ENCODE results near the gene THEMIS.
A peak's percentile ranks its signal among the peaks of the same experiment; 100 is the strongest.

THEMIS gene

GRCh38 chr6:127859956-127860355 is 40.9 kb downstream of the THEMIS start:
- DNase-seq (ENCODE audit: extremely low read depth in 1 of 2, low read depth in 1 of 2) = no peak

- no peak for DNase-seq (ENCODE audit: extremely low read depth in 1 of 2, low read depth in 1 of 2)
Measured at GRCh38 chr6:127858727-127859391, 42.0 kb downstream of the THEMIS start.

GRCh38 chr6:127857051-127857637 is 43.7 kb downstream of the THEMIS start:
- DNase-seq (ENCODE audit: extremely low read depth in 1 of 2, low read depth in 1 of 2) = no peak

GRCh38 chr6:127855542-127856159 is 45.2 kb downstream of the THEMIS start:
- no peak for DNase-seq (ENCODE audit: extremely low read depth in 1 of 2, low read depth in 1 of 2)

GRCh38 chr6:127854009-127854408 is 46.8 kb downstream of the THEMIS start:
- no peak for DNase-seq (ENCODE audit: extremely low read depth in 1 of 2, low read depth in 1 of 2)

GRCh38 chr6:127851197-127851596 is 49.7 kb downstream of the THEMIS start:
- DNase-seq (ENCODE audit: extremely low read depth in 1 of 2, low read depth in 1 of 2) = no peak

GRCh38 chr6:127845242-127845641 is 55.6 kb downstream of the THEMIS start:
- DNase-seq (ENCODE audit: extremely low read depth in 1 of 2, low read depth in 1 of 2) = no peak

GRCh38 chr6:127844529-127844928 is 56.3 kb downstream of the THEMIS start:
- no peak for DNase-seq (ENCODE audit: extremely low read depth in 1 of 2, low read depth in 1 of 2)

- DNase-seq (ENCODE audit: extremely low read depth in 1 of 2, low read depth in 1 of 2) = no peak
Measured at GRCh38 chr6:127843582-127843981, 57.3 kb downstream of the THEMIS start.

- no peak for DNase-seq (ENCODE audit: extremely low read depth in 1 of 2, low read depth in 1 of 2)
Measured at GRCh38 chr6:127842562-127842961, 58.3 kb downstream of the THEMIS start.

- no peak for DNase-seq (ENCODE audit: extremely low read depth in 1 of 2, low read depth in 1 of 2)
Measured at GRCh38 chr6:127841811-127842210, 59.0 kb downstream of the THEMIS start.

GRCh38 chr6:127834136-127834535 is 66.7 kb downstream of the THEMIS start:
- DNase-seq (ENCODE audit: extremely low read depth in 1 of 2, low read depth in 1 of 2) = no peak

- no peak for DNase-seq (ENCODE audit: extremely low read depth in 1 of 2, low read depth in 1 of 2)
Measured at GRCh38 chr6:127833336-127833735, 67.5 kb downstream of the THEMIS start.

GRCh38 chr6:127832381-127832780 is 68.5 kb downstream of the THEMIS start:
- no peak for DNase-seq (ENCODE audit: extremely low read depth in 1 of 2, low read depth in 1 of 2)

- no peak for DNase-seq (ENCODE audit: extremely low read depth in 1 of 2, low read depth in 1 of 2)
Measured at GRCh38 chr6:127824061-127824460, 76.8 kb downstream of the THEMIS start.

GRCh38 chr6:127821431-127821830 is 79.4 kb downstream of the THEMIS start:
- no peak for DNase-seq (ENCODE audit: extremely low read depth in 1 of 2, low read depth in 1 of 2)

- no peak for DNase-seq (ENCODE audit: extremely low read depth in 1 of 2, low read depth in 1 of 2)
Measured at GRCh38 chr6:127818149-127818548, 82.7 kb downstream of the THEMIS start.

GRCh38 chr6:127816643-127817042 is 84.2 kb downstream of the THEMIS start:
- DNase-seq (ENCODE audit: extremely low read depth in 1 of 2, low read depth in 1 of 2) = no peak

- DNase-seq (ENCODE audit: extremely low read depth in 1 of 2, low read depth in 1 of 2) = no peak
Measured at GRCh38 chr6:127813699-127814027, 87.2 kb downstream of the THEMIS start.

- DNase-seq (ENCODE audit: extremely low read depth in 1 of 2, low read depth in 1 of 2) = peak in 1 of 2 donors; percentile 42
Measured at GRCh38 chr6:127812985-127813698, 87.7 kb downstream of the THEMIS start.

GRCh38 chr6:127811900-127812570 is 88.8 kb downstream of the THEMIS start:
- DNase-seq (ENCODE audit: extremely low read depth in 1 of 2, low read depth in 1 of 2) = no peak
